SK-N-SH (cell line): ENCODE data around the gene CCDC127. TPM values are rescaled to one million over a fixed set of nuclear protein-coding genes. Genes with fewer than 3 reads are reported as not detected.
A peak's percentile ranks its signal among the peaks of the same experiment; 100 is the strongest.

Source experiments
- CTCF ChIA-PET: fragments of 300-600, 350-600 bp; formaldehyde crosslinking; extraction: SDS; loops from one replicate; lab custom pipeline; 2021; lab: Yijun Ruan, JAX
- POLR2A ChIA-PET: fragments of 350-600 bp; sonication (Branson Sonifier 250); formaldehyde crosslinking; extraction: SDS; loops from one replicate; lab custom pipeline; 2020; ENCODE audit warnings: antibody characterized with exemption, inconsistent platforms; lab: Yijun Ruan, JAX
- DNase-seq: peaks from one replicate; pipeline ENCODE4 v3.0.0; 2012
- H2AFZ ChIP-seq: fragments of 200-600 bp; sonication (generic); 2 replicates; pipeline ENCODE4 v1.8.1; 2016; ENCODE audit warnings: antibody characterized with exemption, mild to moderate bottlenecking, low read depth
- H3F3A ChIP-seq: fragments of 200-600 bp; sonication (generic); replicated peaks from 2 replicates; pipeline ENCODE3; 2016; ENCODE audit warnings: antibody characterized with exemption, mild to moderate bottlenecking; ENCODE audit not compliant: insufficient read depth
- H3K27ac ChIP-seq, 2 experiments: fragments of 200-500 bp in 1 of 2; fragments of 200-600 bp in 1 of 2; sonication (Bioruptor generic) in 1 of 2; sonication (generic), shearing (Covaris generic) in 1 of 2; 2 replicates each; pipeline versions ENCODE4 v1.5.1 to v1.6.1; 2014 to 2016; ENCODE audit warnings: low read depth in 2 of 2, inconsistent platforms in 1 of 2, low read length in 1 of 2, mild to moderate bottlenecking in 1 of 2, mixed read lengths in 1 of 2
- H3K27me3 ChIP-seq: fragments of 200-600 bp; sonication (generic), shearing (Covaris generic); 2 replicates; pipeline ENCODE4 v1.6.1; 2016; ENCODE audit warnings: mixed run types; ENCODE audit not compliant: insufficient read depth
- H3K36me3 ChIP-seq, 2 experiments: fragments of 200-500 bp in 1 of 2; fragments of 200-600 bp in 1 of 2; sonication (Bioruptor generic) in 1 of 2; sonication (generic) in 1 of 2; replicated peaks in 1 of 2; 2 replicates each; pipeline versions ENCODE3 to v1.5.1; 2014 to 2016; ENCODE audit warnings: low read length in 1 of 2, mild to moderate bottlenecking in 1 of 2; ENCODE audit not compliant: insufficient read depth in 2 of 2, control insufficient read depth in 1 of 2
- H3K4me1 ChIP-seq, 2 experiments: fragments of 200-500 bp in 1 of 2; fragments of 200-600 bp in 1 of 2; sonication (Bioruptor generic) in 1 of 2; sonication (generic), shearing (Covaris generic) in 1 of 2; 2 replicates each; pipeline versions ENCODE4 v1.5.1 to v1.6.1; 2014 to 2016; ENCODE audit warnings: low read depth in 1 of 2, low read length in 1 of 2, mixed run types in 1 of 2; ENCODE audit not compliant: insufficient read depth in 2 of 2, control insufficient read depth in 1 of 2
- H3K4me2 ChIP-seq: fragments of 200-600 bp; sonication (generic), shearing (Covaris generic); 2 replicates; pipeline ENCODE4 v1.6.1; 2017; ENCODE audit warnings: mixed run types
- H3K4me3 ChIP-seq, 2 experiments: fragments of 200-500 bp in 1 of 2; fragments of 200-600 bp in 1 of 2; sonication (Bioruptor generic) in 1 of 2; sonication (generic), shearing (Covaris generic) in 1 of 2; 2 replicates each; pipeline versions ENCODE4 v1.5.1 to v1.8.1; 2014 to 2016; ENCODE audit warnings: low read depth in 2 of 2, inconsistent platforms in 1 of 2, low read length in 1 of 2, mild to moderate bottlenecking in 1 of 2, mixed read lengths in 1 of 2, moderate library complexity in 1 of 2
- H3K79me2 ChIP-seq: fragments of 200-600 bp; sonication (generic); 2 replicates; pipeline ENCODE4 v1.8.1; 2017; ENCODE audit warnings: mild to moderate bottlenecking; ENCODE audit not compliant: insufficient read depth
- H3K9ac ChIP-seq: fragments of 200-600 bp; sonication (generic); 2 replicates; pipeline ENCODE4 v1.6.1; 2017; ENCODE audit warnings: mixed run types
- H3K9me2 ChIP-seq: fragments of 200-600 bp; sonication (generic); 2 replicates; pipeline ENCODE4 v1.6.1; 2017; ENCODE audit warnings: mixed run types
- H3K9me3 ChIP-seq: fragments of 200-600 bp; sonication (generic); 2 replicates; pipeline ENCODE4 v1.6.1; 2017; ENCODE audit warnings: mixed run types, mild to moderate bottlenecking, moderate library complexity
- H4K20me1 ChIP-seq: fragments of 200-600 bp; sonication (generic); 2 replicates; pipeline ENCODE4 v1.6.1; 2017; ENCODE audit warnings: mild to moderate bottlenecking, mixed run types; ENCODE audit not compliant: insufficient read depth
- FOSL2 ChIP-seq: IDR thresholded peaks from 2 replicates; pipeline ENCODE4 v1.4.0; 2012; ENCODE audit warnings: low read depth, mild to moderate bottlenecking, moderate library complexity, borderline replicate concordance
- FOXJ3 ChIP-seq: sonication (generic); formaldehyde crosslinking; IDR thresholded peaks from 2 replicates; pipeline ENCODE4 v1.5.1; 2020; ENCODE audit warnings: mild to moderate bottlenecking, missing genetic modification reagents
- FOXM1 ChIP-seq: IDR thresholded peaks from 2 replicates; pipeline ENCODE4 v1.4.0; 2012; ENCODE audit warnings: low read depth, mild to moderate bottlenecking
- GABPA ChIP-seq: IDR thresholded peaks from 2 replicates; pipeline ENCODE4 v1.4.0; 2012; ENCODE audit warnings: low read depth, mild to moderate bottlenecking
- GATA2 ChIP-seq: sonication (generic); formaldehyde crosslinking; IDR thresholded peaks from 2 replicates; pipeline ENCODE4 v1.5.0; 2020; ENCODE audit warnings: mild to moderate bottlenecking, missing genetic modification reagents
- JUND ChIP-seq: IDR thresholded peaks from 2 replicates; pipeline ENCODE4 v1.4.0; 2012
- MAX ChIP-seq: IDR thresholded peaks from 2 replicates; pipeline ENCODE4 v1.4.0; 2012; ENCODE audit warnings: low read depth
- POLR2AphosphoS5 ChIP-seq: IDR thresholded peaks from 2 replicates; pipeline ENCODE4 v1.6.1; 2012; ENCODE audit warnings: low read depth, low read length
- RCOR1 ChIP-seq: fragments of 150-350 bp; IDR thresholded peaks from 2 replicates; pipeline ENCODE4 v1.6.1; 2017; ENCODE audit warnings: antibody characterized with exemption, low read length
- REST ChIP-seq: IDR thresholded peaks from 2 replicates; pipeline ENCODE4 v1.6.1; 2012; ENCODE audit warnings: mild to moderate bottlenecking, low read depth, low read length, moderate library complexity
- RFX5 ChIP-seq: IDR thresholded peaks from 2 replicates; pipeline ENCODE4 v1.6.1; 2012; ENCODE audit warnings: mild to moderate bottlenecking, improper control_type of control experiment, low read length
- SMC3 ChIP-seq: IDR thresholded peaks from 2 replicates; pipeline ENCODE4 v1.6.1; 2012; ENCODE audit warnings: low read depth, low read length, improper control_type of control experiment
- TAF1 ChIP-seq: IDR thresholded peaks from 2 replicates; pipeline ENCODE4 v1.6.1; 2012; ENCODE audit warnings: low read depth, mild to moderate bottlenecking, low read length, moderate library complexity, borderline replicate concordance
- TCF12 ChIP-seq: IDR thresholded peaks from 2 replicates; pipeline ENCODE4 v1.4.0; 2012
- YY1 ChIP-seq: IDR thresholded peaks from 2 replicates; pipeline ENCODE4 v1.4.0; 2012; ENCODE audit warnings: low read depth, mild to moderate bottlenecking
- ZBTB33 ChIP-seq: IDR thresholded peaks from 2 replicates; pipeline ENCODE4 v1.4.0; 2012; ENCODE audit warnings: low read depth, borderline replicate concordance
- WGBS: methylation state at CpG from one replicate; pipeline ENCODE4 v1.1.6; 2017; ENCODE audit warnings: low lambda C conversion rate; 5-methylcytosine and 5-hydroxymethylcytosine counted together
- polyA plus RNA-seq, 3 experiments: library from polyadenylated mRNA; depleted of rRNA; stranded (reverse); fragments of >200 nt; gene quantifications; 2 replicates each; pipeline ENCODE4 v1.2.3, GENCODE V29; 2012

CCDC127 gene
- polyA plus RNA-seq, 1 of the 3 experiments (the other 2 are of a cell fraction), result 3.9 TPM

GRCh38 chr5:219460-219863 lies 1.5 kb upstream of the CCDC127 start:
- Histone ChIP-seq H3K4me3 (peak overlapping the region; percentile 60 to 91), H4K20me1 (peaks cover 57% of the 10 kb centered on the region)
- CTCF ChIA-PET, result interaction anchor here (1.0 to 2.6 kb wide), 3 partner anchors 24 to 31 kb away, joined by 3 to 11 read pairs (median 3); no protein-coding TSS in a partner anchor
- DNase-seq, result no peak
- TF ChIP-seq GATA2, result no peak
- TF ChIP-seq RFX5, result no peak
- TF ChIP-seq FOXJ3 (CRISPR knock-in tag), result no peak
- no peak for TF ChIP-seq RCOR1
- TF ChIP-seq ZBTB33, result no peak
- no peak for TF ChIP-seq FOXM1
- no peak for TF ChIP-seq REST
- no peak for TF ChIP-seq FOSL2
- TF ChIP-seq SMC3, result no peak
- no peak for TF ChIP-seq POLR2AphosphoS5
- no peak for TF ChIP-seq MAX
- TF ChIP-seq GABPA, result no peak
- TF ChIP-seq TAF1, result no peak
- no peak for TF ChIP-seq TCF12
- TF ChIP-seq YY1, result no peak
- TF ChIP-seq JUND, result no peak
- TF ChIP-seq, all 33 proteins: peak for 0
- peaks cover 84% of the 10 kb centered on the region for H3K79me2 ChIP-seq
- 47% methylated on average over 9 of the region's 9 CpGs for WGBS
- H3K36me3 ChIP-seq, result peaks cover 5 to 7% of the 10 kb centered on the region in 2 experiments
- peaks cover 5% of the 10 kb centered on the region for H3F3A ChIP-seq
- POLR2A ChIA-PET, result no interaction called here
- no peak overlapping the region for H2AFZ ChIP-seq
- peaks cover 6 to 20% of the 10 kb centered on the region in 2 experiments for H3K4me1 ChIP-seq
- no peaks in the 10 kb centered on the region for H3K9me3 ChIP-seq
- H3K4me2 ChIP-seq, result peak overlapping the region; percentile 84
- no peaks in the 10 kb centered on the region for H3K27me3 ChIP-seq
- peak overlapping the region in 1 of 2 experiments; percentile 32; a peak in 1 of 4 replicates for H3K27ac ChIP-seq
- H3K9ac ChIP-seq, result peak overlapping the region; percentile 88; the same call in 1 of the 2 replicates
- H3K9me2 ChIP-seq, result no peaks in the 10 kb centered on the region
